GM18858 (cell line): ENCODE data around the gene HOXD9.

Experiments
- ATAC-seq: cut with Tn5 transposase; IDR thresholded peaks from one replicate; pipeline ENCODE4 v1.9.1; 2021; ENCODE audit not compliant: unreplicated experiment

HOXD9 gene

GRCh38 chr2:176085861-176086771, 36.4 kb upstream of the HOXD9 start:
- no peak for ATAC-seq

GRCh38 chr2:176087330-176088047, 35.0 kb upstream of the HOXD9 start:
- ATAC-seq = no peak

GRCh38 chr2:176088048-176088936, 34.2 kb upstream of the HOXD9 start:
- ATAC-seq = no peak

GRCh38 chr2:176088937-176089842, 33.3 kb upstream of the HOXD9 start:
- no peak for ATAC-seq

- ATAC-seq = no peak
These were observed 32.6 kb upstream of the HOXD9 start for GRCh38 chr2:176089843-176090395.

- ATAC-seq = no peak
These were observed 31.7 kb upstream of the HOXD9 start for GRCh38 chr2:176090862-176091261.

- ATAC-seq = no peak
These were observed 30.9 kb upstream of the HOXD9 start for GRCh38 chr2:176091329-176092258.

GRCh38 chr2:176092270-176093144, 30.0 kb upstream of the HOXD9 start, which contains the start of gene HOXD13:
Gene HOXD13 (plus strand): TSS chr2:176092721. CDS start chr2:176092891, 170 bp downstream.
- no peak for ATAC-seq

GRCh38 chr2:176093145-176093897, 29.2 kb upstream of the HOXD9 start:
- ATAC-seq = no peak

- no peak for ATAC-seq
These were observed 28.6 kb upstream of the HOXD9 start for GRCh38 chr2:176093898-176094249.

GRCh38 chr2:176094349-176094748, 28.2 kb upstream of the HOXD9 start:
- ATAC-seq = no peak

- no peak for ATAC-seq
These were observed 27.1 kb upstream of the HOXD9 start for GRCh38 chr2:176095421-176095820.

GRCh38 chr2:176096243-176096985, 26.1 kb upstream of the HOXD9 start:
- no peak for ATAC-seq

- peak; percentile 81 for ATAC-seq
These were observed 25.3 kb upstream of the HOXD9 start for GRCh38 chr2:176096986-176097819.

GRCh38 chr2:176097820-176098365, 24.6 kb upstream of the HOXD9 start:
- no peak for ATAC-seq
